ENCODE results near the gene HTD2. TPM values are rescaled to one million over a fixed set of nuclear protein-coding genes. Genes with fewer than 3 reads are reported as not detected.
A peak's percentile ranks its signal among the peaks of the same experiment; 100 is the strongest.
"Not testable (repeated sequence)": the region's sequence is repeated elsewhere in the genome, so short reads cannot be mapped to it uniquely, and the experiment has no call there.

The HTD2 gene
- total RNA-seq, 2 donors from 2014 or later, result 7.9 to 11.4 TPM

DNA sequence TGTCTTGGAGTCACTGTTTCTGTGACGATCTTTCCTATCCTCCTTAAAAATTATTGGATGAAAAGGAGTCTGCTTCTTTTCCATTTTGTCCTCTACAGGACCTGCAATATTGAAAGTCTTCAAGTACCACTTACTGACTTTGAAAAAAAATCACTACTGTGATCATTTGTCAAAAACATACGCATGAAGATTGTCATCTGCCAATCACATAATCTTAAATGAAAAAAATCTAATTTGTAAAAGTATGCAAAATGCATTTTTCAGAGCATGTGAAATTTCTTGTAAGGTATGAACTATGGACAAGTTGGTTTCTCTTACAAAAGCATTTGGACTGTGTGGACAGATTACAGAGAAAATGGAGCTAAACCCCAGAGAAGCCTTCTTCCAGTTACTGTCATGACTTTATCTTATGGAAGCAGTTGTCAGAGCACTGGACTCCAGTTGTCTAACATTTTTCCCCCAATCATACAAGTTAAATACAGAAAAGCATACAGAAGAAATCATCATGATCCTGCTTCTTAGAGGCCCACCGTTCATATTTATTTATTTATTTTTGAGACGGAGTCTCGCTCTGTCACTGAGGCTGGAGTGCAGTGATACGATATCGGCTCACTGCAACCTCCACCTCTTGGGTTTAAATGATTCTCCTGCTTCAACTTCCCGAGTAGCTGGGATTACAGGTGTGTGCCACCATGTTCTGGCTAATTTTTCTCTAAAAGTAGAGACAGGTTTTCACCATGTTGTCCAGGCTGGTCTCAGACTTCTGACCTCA is 23.0 kb downstream of the HTD2 start:
- ATAC-seq (replicated peaks in 1 of 2), result no peak
- Mint-ChIP-seq H3K27ac (no peak overlapping the region), H3K4me3 (no peak overlapping the region), H3K27me3 (ENCODE audit: low read depth) (no peaks in the 10 kb centered on the region), H3K9me3 (no peaks in the 10 kb centered on the region), H3K4me1 (ENCODE audit: low read depth) (peaks cover 34% of the 10 kb centered on the region), H3K36me3 (ENCODE audit: insufficient read depth in 2 of 2) (peaks cover 2 to 3% of the 10 kb centered on the region in 2 donors)
- DNase-seq, result no peak

DNA sequence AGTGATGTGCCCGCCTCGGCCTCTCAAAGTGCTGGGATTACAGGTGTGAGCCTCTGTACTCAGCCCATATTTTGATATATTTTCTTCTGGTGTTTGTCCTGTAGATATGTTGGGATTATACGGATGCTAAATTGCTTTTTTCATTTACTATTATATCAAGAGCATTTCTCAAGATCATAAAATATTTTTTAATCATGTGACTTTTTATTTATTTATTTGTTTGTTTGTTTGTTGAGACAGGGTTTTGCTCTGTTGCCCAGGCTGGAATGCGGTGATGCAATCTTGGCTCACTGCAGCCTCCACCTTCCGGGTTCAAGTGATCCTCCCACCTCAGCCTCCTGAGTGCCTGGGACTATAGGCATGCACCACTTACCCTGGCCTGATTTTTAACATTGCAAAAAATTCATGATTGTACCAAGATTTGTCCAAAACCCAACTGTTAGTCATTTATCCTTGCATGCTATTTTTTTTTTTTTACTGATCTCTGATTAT is 23.6 kb downstream of the HTD2 start:
- no peak overlapping the region for H3K4me3 Mint-ChIP-seq
- H3K27ac Mint-ChIP-seq, result no peak overlapping the region
- no peaks in the 10 kb centered on the region for H3K27me3 Mint-ChIP-seq (ENCODE audit: low read depth)
- DNase-seq, result no peak
- H3K9me3 Mint-ChIP-seq, result no peaks in the 10 kb centered on the region
- peaks cover 34% of the 10 kb centered on the region for H3K4me1 Mint-ChIP-seq (ENCODE audit: low read depth)
- ATAC-seq (replicated peaks in 1 of 2), result no peak
- H3K36me3 Mint-ChIP-seq (ENCODE audit: insufficient read depth in 2 of 2), result peaks cover 2 to 4% of the 10 kb centered on the region in 2 donors

- peaks cover 12% of the 10 kb centered on the region in 2 donors for H3K36me3 Mint-ChIP-seq (ENCODE audit: insufficient read depth in 2 of 2)
- H3K9me3 Mint-ChIP-seq, result no peaks in the 10 kb centered on the region
- ATAC-seq (replicated peaks in 1 of 2) (no peak), DNase-seq (no peak)
- H3K4me1 Mint-ChIP-seq (ENCODE audit: low read depth), result peaks cover 41% of the 10 kb centered on the region
- no peaks in the 10 kb centered on the region for H3K27me3 Mint-ChIP-seq (ENCODE audit: low read depth)
- H3K27ac Mint-ChIP-seq, result no peak overlapping the region
- H3K4me3 Mint-ChIP-seq, result peak overlapping the region; percentile 79
These were observed 25.4 kb downstream of the HTD2 start for GRCh38 chr3:58331593-58332152.

- H3K4me3 Mint-ChIP-seq, result peak within 1 kb of the TSS; percentile 92 to 99
- no peaks in the 10 kb centered on the region for H3K27me3 Mint-ChIP-seq (ENCODE audit: low read depth)
- no peaks in the 10 kb centered on the region for H3K9me3 Mint-ChIP-seq
- ATAC-seq (replicated peaks in 1 of 2) (peak; percentile 86 to 87), DNase-seq (peak; percentile 86 to 91)
- peak within 1 kb of the TSS; percentile 99 for H3K27ac Mint-ChIP-seq
- peaks cover 12 to 18% of the 10 kb centered on the region in 2 donors for H3K36me3 Mint-ChIP-seq (ENCODE audit: insufficient read depth in 2 of 2)
- H3K4me1 Mint-ChIP-seq (ENCODE audit: low read depth), result peaks cover 49% of the 10 kb centered on the region
These were observed 26.4 kb downstream of the HTD2 start, which contains the start of gene PXK for GRCh38 chr3:58332575-58333188. Gene PXK (plus strand): TSS chr3:58332892. CDS start chr3:58332989, 97 bp downstream.

- H3K27ac Mint-ChIP-seq, result peak overlapping the region; percentile 99
- DNase-seq (peak; percentile 48 to 58), ATAC-seq (replicated peaks in 1 of 2) (peak; percentile 32 to 38)
- H3K9me3 Mint-ChIP-seq, result no peaks in the 10 kb centered on the region
- peaks cover 12 to 21% of the 10 kb centered on the region in 2 donors for H3K36me3 Mint-ChIP-seq (ENCODE audit: insufficient read depth in 2 of 2)
- H3K27me3 Mint-ChIP-seq (ENCODE audit: low read depth), result no peaks in the 10 kb centered on the region
- H3K4me1 Mint-ChIP-seq (ENCODE audit: low read depth), result peaks cover 49% of the 10 kb centered on the region
- peak overlapping the region; percentile 92 to 99 for H3K4me3 Mint-ChIP-seq
These were observed 27.1 kb downstream of the HTD2 start for GRCh38 chr3:58333206-58334012.

- ATAC-seq (replicated peaks in 1 of 2) (no peak), DNase-seq (no peak)
- peaks cover 49% of the 10 kb centered on the region for H3K4me1 Mint-ChIP-seq (ENCODE audit: low read depth)
- peaks cover 12 to 23% of the 10 kb centered on the region in 2 donors for H3K36me3 Mint-ChIP-seq (ENCODE audit: insufficient read depth in 2 of 2)
- H3K27me3 Mint-ChIP-seq (ENCODE audit: low read depth), result no peaks in the 10 kb centered on the region
- peak overlapping the region; percentile 92 to 99 for H3K4me3 Mint-ChIP-seq
- peak overlapping the region; percentile 99 for H3K27ac Mint-ChIP-seq
- H3K9me3 Mint-ChIP-seq, result no peaks in the 10 kb centered on the region
These were observed 27.6 kb downstream of the HTD2 start for GRCh38 chr3:58334013-58334321.

DNA sequence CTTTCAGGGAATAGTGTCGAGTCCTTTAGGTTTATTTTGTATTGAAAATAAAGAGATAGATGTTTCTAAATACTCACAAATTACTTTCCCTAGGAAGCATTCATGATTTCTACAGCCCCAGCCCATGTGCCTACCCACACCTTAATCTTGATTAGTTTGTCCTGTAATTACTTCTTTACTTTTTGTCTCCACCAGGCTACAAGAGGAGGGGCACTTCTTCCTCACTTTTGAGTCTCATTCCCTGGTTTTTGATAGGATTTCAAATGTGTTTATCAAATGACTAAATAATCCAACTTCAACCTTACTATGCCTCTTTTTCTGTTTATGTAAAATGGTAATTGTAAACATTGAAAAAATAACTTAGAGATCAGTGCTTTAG is 28.2 kb downstream of the HTD2 start:
- Mint-ChIP-seq H3K36me3 (ENCODE audit: insufficient read depth in 2 of 2) (peaks cover 12 to 26% of the 10 kb centered on the region in 2 donors), H3K27ac (peak overlapping the region; percentile 99), H3K9me3 (no peaks in the 10 kb centered on the region), H3K4me3 (peak overlapping the region; percentile 92 to 99), H3K27me3 (ENCODE audit: low read depth) (no peaks in the 10 kb centered on the region), H3K4me1 (ENCODE audit: low read depth) (peaks cover 49% of the 10 kb centered on the region)
- ATAC-seq (replicated peaks in 1 of 2) (no peak), DNase-seq (no peak)

DNA sequence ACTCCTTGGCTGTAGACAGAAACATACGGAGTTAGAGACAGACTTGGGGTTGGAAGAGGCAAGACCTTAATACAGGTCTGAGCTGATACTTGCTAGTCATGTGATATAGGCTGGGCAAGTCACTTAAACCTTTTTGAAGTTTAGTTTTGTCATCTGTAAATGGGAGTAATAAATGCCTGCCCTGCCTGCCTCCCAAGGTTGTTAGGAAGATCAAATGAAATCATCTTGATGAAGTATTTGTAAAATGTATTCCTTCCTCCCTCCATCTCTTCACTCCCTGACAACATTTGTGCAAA is 29.3 kb downstream of the HTD2 start:
- ATAC-seq (replicated peaks in 1 of 2) (no peak), DNase-seq (no peak)
- H3K27me3 Mint-ChIP-seq (ENCODE audit: low read depth), result no peaks in the 10 kb centered on the region
- H3K4me3 Mint-ChIP-seq, result peak overlapping the region; percentile 92 to 99
- H3K9me3 Mint-ChIP-seq, result no peaks in the 10 kb centered on the region
- peaks cover 12 to 28% of the 10 kb centered on the region in 2 donors for H3K36me3 Mint-ChIP-seq (ENCODE audit: insufficient read depth in 2 of 2)
- peak overlapping the region; percentile 99 for H3K27ac Mint-ChIP-seq
- peaks cover 49% of the 10 kb centered on the region for H3K4me1 Mint-ChIP-seq (ENCODE audit: low read depth)

- peak overlapping the region; percentile 73 for H3K27ac Mint-ChIP-seq
- H3K9me3 Mint-ChIP-seq, result no peaks in the 10 kb centered on the region
- DNase-seq (no peak), ATAC-seq (replicated peaks in 1 of 2) (no peak)
- H3K27me3 Mint-ChIP-seq (ENCODE audit: low read depth), result no peaks in the 10 kb centered on the region
- H3K4me1 Mint-ChIP-seq (ENCODE audit: low read depth), result peaks cover 49% of the 10 kb centered on the region
- peaks cover 14 to 31% of the 10 kb centered on the region in 2 donors for H3K36me3 Mint-ChIP-seq (ENCODE audit: insufficient read depth in 2 of 2)
- H3K4me3 Mint-ChIP-seq, result peak overlapping the region; percentile 54 to 78
These were observed 30.0 kb downstream of the HTD2 start for GRCh38 chr3:58336135-58336882.

DNA sequence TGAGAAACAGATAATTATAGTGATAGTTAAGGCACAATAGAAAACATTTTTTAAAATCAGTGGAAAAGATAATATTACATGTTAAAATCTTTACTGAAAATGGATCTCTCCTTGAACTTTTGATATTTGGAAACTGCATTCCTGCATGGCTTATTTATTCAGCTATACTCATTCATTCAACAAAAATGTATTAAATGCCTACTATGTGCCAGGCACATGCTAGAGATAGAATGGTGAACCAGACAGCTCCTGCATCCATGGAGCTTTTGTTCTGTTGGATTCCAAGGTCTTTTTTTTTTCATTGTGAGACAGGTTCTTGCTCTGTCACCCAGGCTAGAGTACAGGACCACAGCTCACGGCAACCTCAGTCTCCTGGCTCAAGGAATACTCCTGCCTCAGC is 30.9 kb downstream of the HTD2 start:
- Mint-ChIP-seq H3K4me3 (no peak overlapping the region), H3K27me3 (ENCODE audit: low read depth) (no peaks in the 10 kb centered on the region), H3K9me3 (no peaks in the 10 kb centered on the region), H3K4me1 (ENCODE audit: low read depth) (peaks cover 43% of the 10 kb centered on the region), H3K27ac (no peak overlapping the region), H3K36me3 (ENCODE audit: insufficient read depth in 2 of 2) (peaks cover 14 to 31% of the 10 kb centered on the region in 2 donors)
- ATAC-seq (replicated peaks in 1 of 2) (no peak), DNase-seq (no peak)

GRCh38 chr3:58339146-58339545 is 32.8 kb downstream of the HTD2 start:
- not testable (repeated sequence) for H3K27me3 Mint-ChIP-seq (ENCODE audit: low read depth); ATAC-seq (replicated peaks in 1 of 2); H3K4me3 Mint-ChIP-seq; H3K9me3 Mint-ChIP-seq; H3K27ac Mint-ChIP-seq; DNase-seq
- Mint-ChIP-seq H3K4me1 (ENCODE audit: low read depth) (peaks cover 33% of the 10 kb centered on the region), H3K36me3 (ENCODE audit: insufficient read depth in 2 of 2) (peaks cover 11 to 28% of the 10 kb centered on the region in 2 donors)

DNA sequence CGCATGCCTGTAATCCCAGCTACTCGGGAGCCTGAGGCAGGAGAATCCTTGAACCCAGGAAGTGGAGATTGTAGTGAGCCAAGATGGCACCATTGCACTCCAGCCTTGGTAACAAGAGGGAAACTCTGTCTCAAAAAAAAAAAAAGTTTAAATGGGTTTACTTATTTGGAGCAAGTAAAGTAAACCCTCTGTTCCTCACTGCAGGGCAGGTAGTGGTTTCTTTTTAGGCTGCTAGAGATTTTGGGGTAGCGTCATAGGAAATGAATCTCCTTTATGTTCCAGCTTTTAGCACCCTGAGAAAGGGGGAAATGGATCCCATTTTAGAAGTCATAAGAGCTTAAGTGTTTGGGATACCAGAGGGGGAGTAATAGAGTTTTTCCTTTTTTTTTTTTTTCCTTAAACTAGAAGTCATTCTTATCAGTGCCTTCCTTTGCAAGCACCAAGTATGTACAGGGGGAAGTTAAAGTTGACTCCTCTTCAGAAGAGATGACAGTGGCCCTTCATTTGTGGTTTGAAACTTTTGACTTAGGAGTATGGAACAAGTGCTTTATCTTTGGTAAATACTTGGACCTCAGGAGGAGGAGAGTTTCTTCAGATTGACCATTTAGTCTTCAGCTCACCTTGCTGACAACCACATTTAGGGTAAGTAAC is 34.4 kb downstream of the HTD2 start:
- H3K4me3 Mint-ChIP-seq, result no peak overlapping the region
- H3K36me3 Mint-ChIP-seq (ENCODE audit: insufficient read depth in 2 of 2), result peaks cover 6 to 25% of the 10 kb centered on the region in 2 donors
- H3K27ac Mint-ChIP-seq, result no peak overlapping the region
- ATAC-seq (replicated peaks in 1 of 2) (no peak), DNase-seq (no peak)
- H3K9me3 Mint-ChIP-seq, result no peaks in the 10 kb centered on the region
- no peaks in the 10 kb centered on the region for H3K27me3 Mint-ChIP-seq (ENCODE audit: low read depth)
- H3K4me1 Mint-ChIP-seq (ENCODE audit: low read depth), result peaks cover 29% of the 10 kb centered on the region
